Tibial nerve (tissue), 4 donors: ENCODE measurements around the gene STARD6. TPM values are rescaled to one million over a fixed set of nuclear protein-coding genes. Genes with fewer than 3 reads are reported as not detected.

Source experiments
- DNase-seq, 2 donors: peaks; one replicate each; pipeline ENCODE4 v3.0.0-alpha.2; 2019; ENCODE audit warnings: low spot score in 2 of 2
- H3K27ac ChIP-seq, 4 donors: fragments of 200-600 bp; sonication (generic) in 3 of 4; one replicate each; pipeline ENCODE4 v1.5.1; 2017 to 2019; ENCODE audit warnings: mild to moderate bottlenecking in 1 of 4
- H3K27me3 ChIP-seq, 2 donors: fragments of 200-600 bp; sonication (generic) in 1 of 2; one replicate each; pipeline versions ENCODE4 v1.5.1 to v1.6.0; 2017 to 2019
- H3K36me3 ChIP-seq, 3 donors: fragments of 200-600 bp; sonication (generic); one replicate each; pipeline ENCODE4 v1.5.1; 2018 to 2019
- H3K4me1 ChIP-seq, 4 donors: fragments of 200-600 bp; sonication (generic) in 3 of 4; one replicate each; pipeline ENCODE4 v1.5.1; 2017 to 2019
- H3K4me3 ChIP-seq, 4 donors: fragments of 200-600 bp; sonication (generic) in 3 of 4; one replicate each; pipeline ENCODE4 v1.5.1; 2017 to 2019; ENCODE audit warnings: mild to moderate bottlenecking in 1 of 4, moderate library complexity in 1 of 4
- H3K9me3 ChIP-seq, 4 donors: fragments of 200-600 bp; sonication (generic) in 3 of 4; one replicate each; pipeline ENCODE4 v1.5.1; 2017 to 2019
- EP300 ChIP-seq, 2 donors: sonication (generic); formaldehyde crosslinking; IDR thresholded peaks; one replicate each; pipeline ENCODE4 v1.6.1; 2017; ENCODE audit warnings: antibody characterized with exemption in 2 of 2, mild to moderate bottlenecking in 1 of 2
- POLR2A ChIP-seq, 2 donors: fragments of 450-650 bp; IDR thresholded peaks; one replicate each; pipeline ENCODE4 v1.6.1; 2017; ENCODE audit warnings: antibody characterized with exemption in 2 of 2, mild to moderate bottlenecking in 2 of 2, moderate library complexity in 2 of 2
- whole genome bisulfite sequencing, 2 donors: methylation state at CpG; one replicate each; pipeline ENCODE4 v1.1.5; 2018; 5-methylcytosine and 5-hydroxymethylcytosine counted together
- total RNA-seq, 4 donors: library from RNA; depleted of rRNA; stranded (reverse); fragments of >200 nt; gene quantifications; one replicate each; pipeline ENCODE4 v1.1.0, GENCODE V29; 2016
- TF ChIP-seq, protein P1 (sequence below), 5 experiments: fragments of 200-600 bp in 3 of 5; fragments of 450-650 bp in 2 of 5; sonication (generic) in 3 of 5; IDR thresholded peaks; one replicate each; pipeline ENCODE4 v1.5.1; 2016 to 2019; ENCODE audit warnings: antibody characterized with exemption in 5 of 5, mild to moderate bottlenecking in 3 of 5, moderate library complexity in 2 of 5

STARD6 gene
- total RNA-seq, 4 donors from 2014 or later = not detected

DNA sequence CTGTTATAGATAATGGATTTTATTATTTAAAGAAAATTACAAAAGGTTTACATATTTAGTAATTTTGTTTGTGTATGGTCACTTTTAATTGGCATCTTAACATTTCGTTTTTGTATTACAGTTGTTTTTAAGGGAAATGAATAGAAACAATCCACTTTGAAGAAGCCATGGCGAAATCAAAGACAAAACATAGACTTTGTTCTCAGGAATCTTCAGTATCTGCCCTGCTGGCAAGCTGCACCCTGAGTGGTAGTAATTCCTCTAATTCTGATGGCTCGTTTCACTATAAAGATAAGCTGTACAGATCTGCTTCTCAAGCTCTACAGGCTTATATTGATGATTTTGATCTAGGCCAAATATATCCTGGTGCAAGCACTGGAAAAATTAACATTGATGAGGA, 2.7 kb upstream of the STARD6 start:
- no peak for DNase-seq
- WGBS, 2 donors = 59 to 65% methylated on average over 3 of the region's 3 CpGs
- Histone ChIP-seq H3K36me3 (peaks cover 0 to 16% (median 0%) of the 10 kb centered on the region in 3 donors), H3K27ac (no peak overlapping the region), H3K27me3 (no peaks in the 10 kb centered on the region), H3K9me3 (no peaks in the 10 kb centered on the region), H3K4me3 (no peak overlapping the region), H3K4me1 (peaks cover 0 to 12% (median 0%) of the 10 kb centered on the region in 4 donors)
- no peak for TF ChIP-seq EP300 (IDR thresholded peaks at IDR 0.05)

GRCh38 chr18:54359233-54359632, 1.6 kb upstream of the STARD6 start:
- TF ChIP-seq, protein P1, sequence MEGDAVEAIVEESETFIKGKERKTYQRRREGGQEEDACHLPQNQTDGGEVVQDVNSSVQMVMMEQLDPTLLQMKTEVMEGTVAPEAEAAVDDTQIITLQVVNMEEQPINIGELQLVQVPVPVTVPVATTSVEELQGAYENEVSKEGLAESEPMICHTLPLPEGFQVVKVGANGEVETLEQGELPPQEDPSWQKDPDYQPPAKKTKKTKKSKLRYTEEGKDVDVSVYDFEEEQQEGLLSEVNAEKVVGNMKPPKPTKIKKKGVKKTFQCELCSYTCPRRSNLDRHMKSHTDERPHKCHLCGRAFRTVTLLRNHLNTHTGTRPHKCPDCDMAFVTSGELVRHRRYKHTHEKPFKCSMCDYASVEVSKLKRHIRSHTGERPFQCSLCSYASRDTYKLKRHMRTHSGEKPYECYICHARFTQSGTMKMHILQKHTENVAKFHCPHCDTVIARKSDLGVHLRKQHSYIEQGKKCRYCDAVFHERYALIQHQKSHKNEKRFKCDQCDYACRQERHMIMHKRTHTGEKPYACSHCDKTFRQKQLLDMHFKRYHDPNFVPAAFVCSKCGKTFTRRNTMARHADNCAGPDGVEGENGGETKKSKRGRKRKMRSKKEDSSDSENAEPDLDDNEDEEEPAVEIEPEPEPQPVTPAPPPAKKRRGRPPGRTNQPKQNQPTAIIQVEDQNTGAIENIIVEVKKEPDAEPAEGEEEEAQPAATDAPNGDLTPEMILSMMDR (IDR thresholded peaks at IDR 0.05) = no peak
- no peak for TF ChIP-seq EP300 (IDR thresholded peaks at IDR 0.05)
- TF ChIP-seq POLR2A (IDR thresholded peaks at IDR 0.05) = no peak
- 44 to 54% methylated on average over 6 of the region's 6 CpGs for WGBS, 2 donors
- Histone ChIP-seq H3K36me3 (peaks cover 0 to 16% (median 0%) of the 10 kb centered on the region in 3 donors), H3K27ac (no peak overlapping the region), H3K9me3 (no peaks in the 10 kb centered on the region), H3K4me3 (peak overlapping the region in 3 of 4 donors; percentile 53 to 87 (median 63)), H3K4me1 (peaks cover 0 to 12% (median 0%) of the 10 kb centered on the region in 4 donors), H3K27me3 (no peaks in the 10 kb centered on the region)
- no peak for DNase-seq

GRCh38 chr18:54358495-54359040, 910 bp upstream of the STARD6 start:
- TF ChIP-seq, protein P1 (IDR thresholded peaks at IDR 0.05) = no peak
- no peak for TF ChIP-seq POLR2A (IDR thresholded peaks at IDR 0.05)
- no peak for TF ChIP-seq EP300 (IDR thresholded peaks at IDR 0.05)
- no peak for DNase-seq
- Histone ChIP-seq H3K27ac (peak overlapping the region in 3 of 4 donors; percentile 76 to 84 (median 79)), H3K4me1 (peaks cover 0 to 12% (median 0%) of the 10 kb centered on the region in 4 donors), H3K36me3 (peaks cover 0 to 16% (median 0%) of the 10 kb centered on the region in 3 donors), H3K9me3 (no peaks in the 10 kb centered on the region), H3K4me3 (peak overlapping the region; percentile 53 to 87 (median 68)), H3K27me3 (no peaks in the 10 kb centered on the region)
- WGBS, 2 donors = 0 to 1% methylated on average over 21 of the region's 21 CpGs

DNA sequence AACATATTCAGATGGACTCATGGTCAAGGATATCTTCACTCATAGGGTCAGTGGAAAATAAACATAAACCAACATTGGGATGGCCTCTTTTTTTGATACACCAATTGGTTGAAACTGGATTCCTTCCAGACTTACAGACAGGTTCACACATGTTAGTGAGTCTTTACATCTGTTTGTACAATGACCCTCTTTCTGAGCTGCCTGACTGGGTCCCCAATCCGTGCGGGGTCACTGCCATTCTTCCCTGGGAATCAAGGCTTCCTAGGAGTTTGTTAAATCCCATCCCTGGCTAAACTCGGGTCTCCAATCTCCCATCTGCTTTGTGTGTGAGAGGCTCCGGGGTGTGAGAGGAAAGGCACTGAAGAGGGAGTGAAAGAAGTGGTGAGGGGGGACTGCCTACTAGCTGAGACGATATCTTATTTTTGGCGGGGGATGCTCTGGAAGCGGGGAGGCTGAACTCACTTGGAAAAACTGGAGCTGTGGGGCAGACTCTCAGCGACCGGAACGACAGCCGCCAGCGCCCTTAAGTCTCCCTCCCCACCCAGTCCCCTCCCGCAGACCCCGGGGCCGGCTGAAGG, 487 bp downstream of the STARD6 start:
- H3K27ac ChIP-seq = peak overlapping the region in 3 of 4 donors; percentile 76 to 84 (median 79)

DNA sequence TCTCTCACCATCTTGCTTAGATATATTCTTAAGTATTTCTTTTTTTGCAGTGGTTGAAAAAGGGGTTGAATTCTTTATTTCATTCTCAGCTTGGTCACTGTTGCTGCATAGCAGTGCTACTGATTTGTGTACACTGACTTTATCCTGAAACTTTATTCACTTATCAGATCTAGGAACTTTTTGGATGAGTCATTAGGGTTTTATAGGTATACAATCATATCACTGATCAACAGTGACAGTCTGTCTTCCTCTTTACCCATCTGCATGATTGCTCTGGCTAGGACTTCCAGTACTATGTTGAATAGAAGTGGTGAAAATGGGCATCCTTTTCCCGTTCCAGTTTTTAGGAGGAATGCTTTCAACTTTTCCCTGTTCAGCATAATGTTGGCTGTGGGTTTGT, 6.5 kb downstream of the STARD6 start:
- Histone ChIP-seq H3K4me3 (no peak overlapping the region), H3K9me3 (peaks cover 0 to 13% (median 0%) of the 10 kb centered on the region in 4 donors), H3K27ac (no peak overlapping the region), H3K27me3 (no peaks in the 10 kb centered on the region), H3K4me1 (no peaks in the 10 kb centered on the region), H3K36me3 (no peaks in the 10 kb centered on the region)
- TF ChIP-seq, protein P1 (IDR thresholded peaks at IDR 0.05) = no peak
- TF ChIP-seq EP300 (IDR thresholded peaks at IDR 0.05) = no peak
- TF ChIP-seq POLR2A (IDR thresholded peaks at IDR 0.05) = no peak
- WGBS, 2 donors = 86 to 93% methylated on average over 1 of the region's 1 CpG
- DNase-seq = no peak

More for the DNA sequence above, 487 bp downstream of the STARD6 start:
- Histone ChIP-seq H3K9me3 (peaks cover 0 to 2% (median 0%) of the 10 kb centered on the region in 4 donors), H3K4me3 (peak overlapping the region; percentile 53 to 87 (median 68)), H3K27me3 (no peaks in the 10 kb centered on the region), H3K36me3 (peaks cover 0 to 12% (median 0%) of the 10 kb centered on the region in 3 donors), H3K4me1 (peaks cover 0 to 12% (median 0%) of the 10 kb centered on the region in 4 donors)
- DNase-seq = peak in 1 of 2 donors; percentile 10
- WGBS, 2 donors = 2 to 4% methylated on average over 15 of the region's 15 CpGs
- TF ChIP-seq EP300 (IDR thresholded peaks at IDR 0.05) (no peak), POLR2A (IDR thresholded peaks at IDR 0.05) (no peak)
- TF ChIP-seq, protein P1 (IDR thresholded peaks at IDR 0.05) = no peak
